ENCODE data around the gene GNG7. TPM values are rescaled to one million over a fixed set of nuclear protein-coding genes. Genes with fewer than 3 reads are reported as not detected.

The GNG7 gene
- total RNA-seq, 1 experiment from 2014 or later, result 7.7 TPM

DNA sequence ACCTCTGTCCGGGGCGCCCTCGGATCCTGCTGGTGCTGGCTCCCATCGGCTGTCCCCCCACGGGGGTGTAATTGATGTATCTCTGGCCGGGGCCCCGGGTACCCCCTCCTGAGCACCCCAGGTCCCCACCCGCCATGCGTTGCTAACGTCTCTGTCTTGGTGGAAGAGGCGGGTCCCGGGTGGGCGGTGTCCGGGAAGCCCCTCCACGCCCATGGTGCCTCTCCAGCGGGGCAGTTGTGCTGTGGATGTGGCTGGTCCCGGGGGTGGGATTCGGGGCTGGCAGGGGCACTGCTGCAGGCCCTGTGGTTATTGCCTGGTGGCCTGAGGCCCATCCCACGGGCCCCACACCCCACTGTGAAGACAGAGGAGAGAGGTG, 13.8 kb upstream of the GNG7 start:
- Histone ChIP-seq H3K79me2 (ENCODE audit: insufficient read depth, low read length) (no peaks in the 10 kb centered on the region), H3K27me3 (ENCODE audit: insufficient read depth, low read length) (no peaks in the 10 kb centered on the region), H3K18ac (ENCODE audit: insufficient read length, low read depth, low read length) (no peak overlapping the region), H3K4ac (ENCODE audit: low read depth, low read length) (no peak overlapping the region), H2BK20ac (ENCODE audit: low read depth, low read length, poor library complexity, severe bottlenecking) (no peak overlapping the region), H2AFZ (ENCODE audit: low read length) (no peak overlapping the region), H3K56ac (ENCODE audit: insufficient read length, low read depth, low read length) (no peak overlapping the region), H2BK15ac (ENCODE audit: low read depth, low read length) (no peak overlapping the region), H4K20me1 (ENCODE audit: control insufficient read depth, insufficient read depth, insufficient read length) (no peaks in the 10 kb centered on the region), H3K14ac (ENCODE audit: insufficient read depth, low read length) (no peak overlapping the region), H3K4me2 (ENCODE audit: insufficient read depth, insufficient read length, low read length) (no peak overlapping the region), H2BK5ac (ENCODE audit: insufficient read length, low read length) (no peak overlapping the region), H3K27ac (ENCODE audit: insufficient read length, low read depth, low read length) (no peak overlapping the region), H2BK120ac (ENCODE audit: low read depth, low read length, poor library complexity, severe bottlenecking) (no peak overlapping the region), H2AK5ac (ENCODE audit: insufficient read length, low read length) (no peak overlapping the region), H3K23me2 (ENCODE audit: insufficient read length, low read depth, low read length, poor library complexity, severe bottlenecking) (peaks cover 7% of the 10 kb centered on the region), H3K4me1 (ENCODE audit: insufficient read depth, low read length) (no peaks in the 10 kb centered on the region), H2BK12ac (ENCODE audit: insufficient read length, low read depth, low read length) (no peak overlapping the region), H3K9me3 (ENCODE audit: control insufficient read depth, low read depth, low read length) (peaks cover 8% of the 10 kb centered on the region), H4K8ac (replicated peaks; ENCODE audit: insufficient read length, low read depth, low read length) (no peak overlapping the region), H3K23ac (ENCODE audit: insufficient read length, low read depth, low read length) (no peak overlapping the region), H4K5ac (ENCODE audit: insufficient read length, low read depth, low read length) (no peak overlapping the region), H3K9ac (ENCODE audit: extremely low read depth, insufficient read length, low read length) (no peak overlapping the region), H4K91ac (ENCODE audit: insufficient read length, low read depth, low read length) (no peak overlapping the region), H3T11ph (ENCODE audit: low read length) (no peak overlapping the region), H3K79me1 (ENCODE audit: insufficient read depth, low read depth, low read length, poor library complexity, severe bottlenecking) (no peaks in the 10 kb centered on the region)
- TF ChIP-seq, protein P1, sequence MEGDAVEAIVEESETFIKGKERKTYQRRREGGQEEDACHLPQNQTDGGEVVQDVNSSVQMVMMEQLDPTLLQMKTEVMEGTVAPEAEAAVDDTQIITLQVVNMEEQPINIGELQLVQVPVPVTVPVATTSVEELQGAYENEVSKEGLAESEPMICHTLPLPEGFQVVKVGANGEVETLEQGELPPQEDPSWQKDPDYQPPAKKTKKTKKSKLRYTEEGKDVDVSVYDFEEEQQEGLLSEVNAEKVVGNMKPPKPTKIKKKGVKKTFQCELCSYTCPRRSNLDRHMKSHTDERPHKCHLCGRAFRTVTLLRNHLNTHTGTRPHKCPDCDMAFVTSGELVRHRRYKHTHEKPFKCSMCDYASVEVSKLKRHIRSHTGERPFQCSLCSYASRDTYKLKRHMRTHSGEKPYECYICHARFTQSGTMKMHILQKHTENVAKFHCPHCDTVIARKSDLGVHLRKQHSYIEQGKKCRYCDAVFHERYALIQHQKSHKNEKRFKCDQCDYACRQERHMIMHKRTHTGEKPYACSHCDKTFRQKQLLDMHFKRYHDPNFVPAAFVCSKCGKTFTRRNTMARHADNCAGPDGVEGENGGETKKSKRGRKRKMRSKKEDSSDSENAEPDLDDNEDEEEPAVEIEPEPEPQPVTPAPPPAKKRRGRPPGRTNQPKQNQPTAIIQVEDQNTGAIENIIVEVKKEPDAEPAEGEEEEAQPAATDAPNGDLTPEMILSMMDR (conservative IDR thresholded peaks at IDR 0.05), result no peak
- Mint-ChIP-seq H3K27me3 (ENCODE audit: low read depth) (peaks cover 20% of the 10 kb centered on the region), H3K27ac (no peak overlapping the region), H3K9me3 (peaks cover 10 to 11% of the 10 kb centered on the region in 2 experiments), H3K4me1 (peaks cover 6 to 15% of the 10 kb centered on the region in 2 experiments), H3K4me3 (no peak overlapping the region), H3K36me3 (ENCODE audit: insufficient read depth in 1 of 3, low read depth in 3 of 3) (peaks cover 14 to 16% (median 14%) of the 10 kb centered on the region in 3 experiments)
- no CpG with 5 or more reads among the region's 19 CpGs for WGBS (ENCODE audit: extremely low coverage, insufficient read length, low lambda C conversion rate)
- DNase-seq, result no peak
